Left ventricle myocardium inferior (tissue), 1 donor: Measurements from ENCODE around the gene SEC31A. TPM values are rescaled to one million over a fixed set of nuclear protein-coding genes. Genes with fewer than 3 reads are reported as not detected.
"Not testable (repeated sequence)": the region's sequence is repeated elsewhere in the genome, so short reads cannot be mapped to it uniquely, and the experiment has no call there.

Experiments
- DNase-seq: peaks from one replicate; pipeline ENCODE4 v3.0.0-alpha.2; 2020
- H3K27ac ChIP-seq: fragments of 200-600 bp; replicated peaks from 2 replicates; pipeline ENCODE4 v1.8.0; 2021
- H3K27me3 ChIP-seq: fragments of 200-600 bp; 2 replicates; pipeline ENCODE4 v1.8.0; 2021; ENCODE audit warnings: low read depth
- H3K36me3 ChIP-seq: fragments of 200-600 bp; 2 replicates; pipeline ENCODE4 v1.8.0; 2021
- H3K4me1 ChIP-seq: fragments of 200-600 bp; 2 replicates; pipeline ENCODE4 v1.8.0; 2021
- H3K4me3 ChIP-seq: fragments of 200-600 bp; 2 replicates; pipeline ENCODE4 v1.8.0; 2021; ENCODE audit warnings: mild to moderate bottlenecking, moderate library complexity
- H3K9me3 ChIP-seq: fragments of 200-600 bp; replicated peaks from 2 replicates; pipeline ENCODE4 v1.8.0; 2021
- CTCF ChIP-seq: fragments of 200-600 bp; IDR thresholded peaks from 2 replicates; pipeline ENCODE4 v1.8.0; 2021; ENCODE audit warnings: antibody characterized with exemption, mild to moderate bottlenecking, borderline replicate concordance
- intact Hi-C: fragments of 100-400 bp; cut with micrococcal nuclease; formaldehyde crosslinking; loops from one replicate; pipeline ENCODE4 v1.11.0; 2022
- total RNA-seq: library from RNA; stranded (reverse); fragmentation: NEBNext Ultra II Directional; extraction: Animal tissue kit (Norgen Biotek cat#: 25700); gene quantifications from one replicate; pipeline ENCODE4 v1.2.1, GENCODE V29; 2021
- donor health status: DM: no; HTN: yes; CAD: no; lungs with severe emphysema.

Gene SEC31A
- total RNA-seq, 1 donor from 2014 or later = 115 TPM

DNA sequence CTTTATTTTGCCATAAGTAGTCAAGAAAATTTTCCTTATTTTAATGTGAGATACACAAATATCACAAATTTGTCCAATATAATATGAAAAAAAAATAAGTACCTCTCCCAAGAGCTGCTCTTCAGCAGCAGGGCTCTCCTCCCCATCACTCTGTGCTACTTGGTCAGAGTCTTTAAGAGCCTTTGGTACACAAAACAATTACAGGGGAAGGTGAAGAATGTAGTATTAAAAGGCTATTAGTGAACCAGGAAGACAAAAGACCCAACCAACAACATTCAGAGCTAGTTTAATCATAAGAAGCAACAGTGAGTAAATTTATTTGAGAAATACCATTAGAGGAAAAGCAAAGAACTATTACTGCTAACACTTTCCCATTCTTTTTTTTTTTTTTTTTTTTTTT lies 29.4 kb downstream of the SEC31A start:
- intact Hi-C loops = no loop called here
- Histone ChIP-seq H3K27me3 (no peaks in the 10 kb centered on the region), H3K4me3 (no peak overlapping the region), H3K27ac (no peak overlapping the region), H3K36me3 (peaks cover 91% of the 10 kb centered on the region), H3K4me1 (peaks cover 22% of the 10 kb centered on the region), H3K9me3 (no peaks in the 10 kb centered on the region)
- DNase-seq = no peak
- no peak for TF ChIP-seq CTCF

DNA sequence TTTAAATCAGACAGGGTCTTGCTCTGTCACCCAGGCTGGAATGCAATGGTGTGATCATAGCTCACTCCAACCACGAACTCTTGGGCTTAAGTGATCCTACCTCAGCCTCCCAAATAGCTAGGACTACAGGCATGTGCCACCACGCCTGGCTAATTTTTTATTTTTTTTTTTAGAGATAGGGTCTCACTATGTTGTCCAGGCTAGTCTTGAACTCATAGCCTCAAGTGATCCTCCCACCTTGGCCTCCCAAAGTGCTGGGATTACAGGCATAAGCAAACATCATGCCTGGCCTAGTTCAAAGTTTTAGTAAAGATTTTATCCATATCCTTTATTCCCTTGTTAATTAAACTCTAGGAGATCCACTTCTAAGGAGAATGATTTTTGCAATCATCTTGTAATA lies 30.5 kb downstream of the SEC31A start:
- intact Hi-C loops, H3K4me3 ChIP-seq, H3K27me3 ChIP-seq, H3K9me3 ChIP-seq, DNase-seq, H3K27ac ChIP-seq: not testable (repeated sequence)
- Histone ChIP-seq H3K4me1 (peaks cover 13% of the 10 kb centered on the region), H3K36me3 (peaks cover 91% of the 10 kb centered on the region)

- no peak for TF ChIP-seq CTCF
- H3K9me3 ChIP-seq = no peaks in the 10 kb centered on the region
- no peak for DNase-seq
- peaks cover 8% of the 10 kb centered on the region for H3K4me1 ChIP-seq
- H3K36me3 ChIP-seq = peaks cover 98% of the 10 kb centered on the region
- H3K4me3 ChIP-seq = no peak overlapping the region
- intact Hi-C loops = no loop called here
- no peak overlapping the region for H3K27ac ChIP-seq
- H3K27me3 ChIP-seq = no peaks in the 10 kb centered on the region
Measured at GRCh38 chr4:82852751-82853285, 38.1 kb downstream of the SEC31A start.

DNA sequence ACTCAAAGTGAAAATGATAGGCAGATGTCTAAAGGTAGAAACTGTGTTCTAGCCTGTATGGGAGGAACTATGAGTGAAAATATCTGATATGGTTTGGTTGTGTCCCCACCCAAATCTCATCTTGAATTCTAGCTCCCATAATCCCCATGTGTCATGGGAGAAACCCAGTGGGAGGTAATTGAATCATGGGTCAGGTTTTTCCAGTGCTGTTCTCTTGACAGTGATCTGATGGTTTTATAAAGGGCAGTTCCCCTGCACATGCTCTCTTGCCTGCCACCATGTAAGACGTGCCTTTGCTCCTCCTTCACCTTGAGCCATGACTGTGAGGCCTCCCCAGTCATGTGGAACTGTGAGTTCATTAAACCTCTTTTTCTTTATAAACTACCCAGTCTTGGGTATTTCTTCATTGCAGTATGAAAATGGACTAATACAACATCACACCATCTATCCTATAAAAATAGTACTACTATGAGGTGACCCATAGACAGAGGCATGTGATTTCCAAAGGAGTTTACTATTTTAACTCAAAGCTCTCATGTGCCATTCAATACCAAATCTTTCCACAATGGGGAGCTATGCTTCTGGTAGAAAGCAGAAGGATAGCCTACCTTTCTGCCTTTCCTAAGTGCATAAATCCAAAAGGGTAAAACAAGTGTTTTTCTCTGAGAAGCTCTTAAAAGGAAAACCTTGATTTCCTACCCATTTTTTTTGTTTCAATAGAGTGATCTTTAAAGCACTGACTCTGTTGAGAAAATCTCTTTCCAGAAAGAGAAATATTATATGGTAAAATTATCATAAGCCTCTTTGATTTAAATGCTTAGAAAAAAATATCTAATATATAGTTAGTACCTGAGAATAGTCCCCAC lies 38.8 kb downstream of the SEC31A start:
- peak; percentile 56 for TF ChIP-seq CTCF
- Histone ChIP-seq H3K36me3 (peaks cover 98% of the 10 kb centered on the region), H3K9me3 (no peaks in the 10 kb centered on the region), H3K4me1 (peaks cover 8% of the 10 kb centered on the region), H3K27ac (no peak overlapping the region), H3K4me3 (no peak overlapping the region), H3K27me3 (no peaks in the 10 kb centered on the region)
- no peak for DNase-seq
- intact Hi-C loops = no loop called here

- intact Hi-C loops = no loop called here
- no peak for TF ChIP-seq CTCF
Measured at GRCh38 chr4:82851318-82851717, 39.6 kb downstream of the SEC31A start.

GRCh38 chr4:82850684-82851083 lies 40.3 kb downstream of the SEC31A start:
- no peaks in the 10 kb centered on the region for H3K9me3 ChIP-seq
- H3K27me3 ChIP-seq = no peaks in the 10 kb centered on the region
- H3K36me3 ChIP-seq = peaks cover 97% of the 10 kb centered on the region
- no peak for TF ChIP-seq CTCF
- DNase-seq = no peak
- intact Hi-C loops = no loop called here
- H3K4me1 ChIP-seq = peaks cover 8% of the 10 kb centered on the region
- no peak overlapping the region for H3K27ac ChIP-seq
- no peak overlapping the region for H3K4me3 ChIP-seq

More at GRCh38 chr4:82851318-82851717, 39.6 kb downstream of the SEC31A start:
- H3K9me3 ChIP-seq = no peaks in the 10 kb centered on the region
- peaks cover 8% of the 10 kb centered on the region for H3K4me1 ChIP-seq
- no peak overlapping the region for H3K4me3 ChIP-seq
- peaks cover 98% of the 10 kb centered on the region for H3K36me3 ChIP-seq
- DNase-seq = no peak
- no peak overlapping the region for H3K27ac ChIP-seq
- no peaks in the 10 kb centered on the region for H3K27me3 ChIP-seq
